Fibroblast of mammary gland (primary cell): Measurements from ENCODE around the gene ATP1B3.

Experiments used
- DNase-seq: peaks from one replicate; pipeline ENCODE4 v3.0.0-alpha.2; 2010; ENCODE audit warnings: low read depth
- H3K4me3 ChIP-seq: 2 replicates; pipeline ENCODE4 v1.5.1; 2011; ENCODE audit warnings: low read depth, mild to moderate bottlenecking, low read length, moderate library complexity; ENCODE audit not compliant: control insufficient read depth
- CTCF ChIP-seq: conservative IDR thresholded peaks from 2 replicates; pipeline ENCODE4 v1.5.1; 2011; ENCODE audit warnings: low read depth, low read length, inconsistent platforms; ENCODE audit not compliant: control insufficient read depth, insufficient read depth

Gene ATP1B3

GRCh38 chr3:141928631-141929270 lies 52.3 kb downstream of the ATP1B3 start:
- DNase-seq: no peak
- H3K4me3 ChIP-seq: no peak overlapping the region

GRCh38 chr3:141929341-141929995 lies 53.0 kb downstream of the ATP1B3 start:
- DNase-seq: no peak
- TF ChIP-seq CTCF: no peak
- no peak overlapping the region for H3K4me3 ChIP-seq

More at GRCh38 chr3:141928631-141929270, 52.3 kb downstream of the ATP1B3 start:
- no peak for TF ChIP-seq CTCF

GRCh38 chr3:141930801-141931200 lies 54.4 kb downstream of the ATP1B3 start:
- H3K4me3 ChIP-seq: no peak overlapping the region
- no peak for TF ChIP-seq CTCF
- DNase-seq: no peak

- no peak for TF ChIP-seq CTCF
- no peak for DNase-seq
- no peak overlapping the region for H3K4me3 ChIP-seq
Observed at GRCh38 chr3:141933421-141934300, 57.2 kb downstream of the ATP1B3 start.

GRCh38 chr3:141934354-141934753 lies 57.9 kb downstream of the ATP1B3 start:
- DNase-seq: no peak
- H3K4me3 ChIP-seq: no peak overlapping the region
- TF ChIP-seq CTCF: no peak

GRCh38 chr3:141938011-141938500 lies 61.6 kb downstream of the ATP1B3 start:
- no peak overlapping the region for H3K4me3 ChIP-seq
- no peak for TF ChIP-seq CTCF
- DNase-seq: no peak
